Activated CD4-positive, alpha-beta T cell treated with anti-CD3 and anti-CD28 coated beads, Interleukin-2, amount 50 U/mL, for 1 hour (primary cell): ENCODE data around the gene MED12.

Experiments
- DNase-seq: peaks from one replicate; pipeline ENCODE4 v3.0.0-alpha.2; 2020

Gene MED12

GRCh38 chrX:71107762-71108360 lies 10.5 kb upstream of the MED12 start:
- DNase-seq = peak; percentile 34

DNA sequence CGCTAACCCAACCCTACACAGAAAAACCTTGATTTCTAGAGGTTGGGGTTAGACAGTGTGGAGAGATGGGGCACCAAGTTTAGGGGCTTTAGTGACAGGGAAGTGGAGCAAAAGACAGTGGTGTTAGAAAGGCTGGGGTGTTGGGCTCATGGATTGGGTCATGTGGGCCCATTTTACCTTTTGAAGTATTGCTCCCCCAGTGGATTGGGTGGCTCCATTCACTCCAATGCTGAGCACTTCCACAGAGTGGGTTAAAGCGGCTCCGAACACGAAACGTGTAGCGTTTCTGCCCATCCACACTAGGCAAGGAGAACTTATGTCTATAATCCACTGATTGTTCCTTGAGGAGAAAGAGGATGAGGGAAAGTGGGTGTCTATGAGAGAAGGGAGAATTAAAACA lies 9.3 kb upstream of the MED12 start:
- DNase-seq = no peak

DNA sequence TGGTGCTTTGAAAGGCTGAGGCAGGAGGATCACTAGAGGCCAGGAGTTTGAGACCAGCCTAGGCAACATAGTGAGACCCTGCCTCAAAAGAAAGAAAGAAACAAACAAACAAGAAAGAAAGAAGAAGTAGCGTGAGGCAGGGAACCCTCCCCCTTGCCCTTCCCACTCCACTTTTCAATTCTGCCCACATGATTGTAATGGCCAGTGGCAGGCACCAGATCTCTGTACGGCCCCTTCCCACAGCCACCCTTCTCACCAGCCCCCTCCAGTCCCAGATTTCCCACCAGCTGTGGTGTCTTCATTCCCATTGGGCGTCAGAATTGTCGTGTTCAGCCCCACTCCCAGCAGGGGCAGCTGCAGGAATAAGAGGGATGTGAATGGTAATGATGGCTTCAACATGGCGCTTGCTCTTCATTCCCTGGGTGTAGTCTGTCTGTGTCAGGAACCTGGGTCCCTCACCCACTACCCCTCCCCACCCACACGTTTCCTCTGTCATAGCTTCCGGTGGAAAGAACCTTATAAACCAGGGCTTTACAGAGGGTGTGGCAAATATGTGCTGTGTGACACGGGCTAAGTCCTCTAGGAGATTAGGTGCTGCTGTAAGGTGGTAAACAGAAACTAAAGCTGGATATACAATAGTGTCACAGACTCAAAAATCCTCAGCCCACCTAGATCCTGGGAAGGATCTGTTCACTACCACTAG lies 7.1 kb upstream of the MED12 start, which contains the start of gene IL2RG:
Gene IL2RG, minus strand, starts transcription at position 437 of the 703 bp plus-strand sequence. Its CDS starts 38 bp downstream, at position 399.
- peak; percentile 69 for DNase-seq

GRCh38 chrX:71111921-71112431 lies 6.4 kb upstream of the MED12 start:
- peak; percentile 33 for DNase-seq

DNA sequence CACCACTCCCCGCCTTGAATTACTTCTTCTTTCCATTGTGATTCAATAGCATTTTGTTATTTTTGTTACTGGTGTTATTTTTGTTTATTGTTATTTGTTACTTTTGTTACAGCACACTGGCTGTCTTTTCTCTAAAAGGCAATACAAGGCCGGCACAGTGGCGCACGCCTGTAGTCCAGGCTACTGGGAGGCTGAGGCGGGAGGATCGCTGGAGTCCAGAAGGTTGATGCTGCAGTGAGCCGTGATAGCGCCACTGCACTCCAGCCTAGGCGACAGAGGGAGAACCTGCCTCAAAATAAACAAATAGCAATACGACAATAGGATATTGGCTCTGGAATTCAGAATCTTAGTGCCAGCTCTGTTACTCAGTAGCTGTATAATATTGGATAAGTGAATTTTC lies 1.0 kb upstream of the MED12 start:
- DNase-seq = no peak

DNA sequence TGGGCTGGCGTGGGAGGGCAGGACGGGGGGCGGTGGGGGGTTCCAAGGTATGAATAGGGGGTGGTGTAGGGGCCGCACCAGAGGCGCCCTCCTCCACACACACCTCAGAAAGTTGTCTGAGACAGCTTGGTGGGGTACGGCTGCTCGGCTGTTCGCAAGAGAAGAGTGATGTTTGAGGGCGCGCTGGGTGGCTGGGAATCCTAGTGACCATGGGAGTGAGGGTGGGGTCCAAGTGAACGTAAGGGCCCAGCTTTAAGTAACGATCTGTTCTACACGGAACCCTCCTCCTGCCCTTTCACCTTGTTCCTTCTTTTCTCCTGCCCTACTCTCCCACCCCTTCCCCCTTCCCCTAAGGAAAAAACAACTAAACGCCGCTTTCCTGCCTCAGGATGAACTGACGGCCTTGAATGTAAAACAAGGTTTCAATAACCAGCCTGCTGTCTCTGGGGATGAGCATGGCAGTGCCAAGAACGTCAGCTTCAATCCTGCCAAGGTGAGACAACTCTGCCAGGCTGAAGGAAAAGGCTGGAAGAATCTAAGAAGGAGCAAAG lies 664 bp downstream of the MED12 start:
- no peak for DNase-seq

DNA sequence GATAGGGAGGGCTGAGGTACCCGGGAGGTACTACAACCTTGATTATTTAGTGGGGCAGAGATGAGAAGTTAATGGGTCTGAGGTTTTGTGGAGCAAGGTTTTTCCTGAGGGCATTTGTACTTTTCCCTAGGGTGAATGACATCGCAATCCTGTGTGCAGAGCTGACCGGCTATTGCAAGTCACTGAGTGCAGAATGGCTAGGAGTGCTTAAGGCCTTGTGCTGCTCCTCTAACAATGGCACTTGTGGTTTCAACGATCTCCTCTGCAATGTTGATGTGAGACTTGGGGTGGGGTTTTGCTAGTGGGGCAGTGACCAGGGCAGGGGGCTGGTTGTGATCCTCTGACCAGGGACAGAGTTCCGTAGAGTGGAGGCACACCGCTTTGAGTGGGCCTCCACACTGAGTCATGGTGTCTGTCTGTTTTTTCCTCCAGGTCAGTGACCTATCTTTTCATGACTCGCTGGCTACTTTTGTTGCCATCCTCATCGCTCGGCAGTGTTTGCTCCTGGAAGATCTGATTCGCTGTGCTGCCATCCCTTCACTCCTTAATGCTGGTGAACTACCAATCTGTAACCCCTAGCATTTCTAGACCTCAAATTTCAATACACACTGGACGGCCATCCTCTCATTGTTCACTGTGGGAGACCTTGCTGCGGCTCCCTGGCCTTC lies 9.9 kb downstream of the MED12 start:
- no peak for DNase-seq

- peak; percentile 77 for DNase-seq
Measured at GRCh38 chrX:71128915-71129765, 10.7 kb downstream of the MED12 start.

DNA sequence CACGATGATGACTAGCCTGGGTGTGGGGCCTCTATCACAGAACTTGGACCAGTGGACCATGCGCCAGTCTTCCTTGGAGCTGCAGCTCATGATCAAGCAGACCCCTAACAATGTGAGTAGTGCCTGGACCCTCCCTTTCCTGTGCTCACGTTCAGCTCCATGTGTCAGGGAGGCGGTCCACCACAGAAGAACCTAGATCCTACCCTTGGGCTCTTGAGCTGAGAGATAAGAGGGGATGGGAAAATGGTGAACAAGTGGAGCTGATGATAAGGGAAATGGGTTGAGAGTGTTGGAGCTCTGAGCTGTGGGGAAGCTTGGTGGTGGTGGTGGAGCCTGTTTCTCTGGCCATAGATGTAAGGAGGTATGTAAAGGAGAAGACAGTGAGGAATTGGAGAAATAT lies 13.1 kb downstream of the MED12 start:
- no peak for DNase-seq

- no peak for DNase-seq
Measured at GRCh38 chrX:71140440-71140839, 22.0 kb downstream of the MED12 start.

DNA sequence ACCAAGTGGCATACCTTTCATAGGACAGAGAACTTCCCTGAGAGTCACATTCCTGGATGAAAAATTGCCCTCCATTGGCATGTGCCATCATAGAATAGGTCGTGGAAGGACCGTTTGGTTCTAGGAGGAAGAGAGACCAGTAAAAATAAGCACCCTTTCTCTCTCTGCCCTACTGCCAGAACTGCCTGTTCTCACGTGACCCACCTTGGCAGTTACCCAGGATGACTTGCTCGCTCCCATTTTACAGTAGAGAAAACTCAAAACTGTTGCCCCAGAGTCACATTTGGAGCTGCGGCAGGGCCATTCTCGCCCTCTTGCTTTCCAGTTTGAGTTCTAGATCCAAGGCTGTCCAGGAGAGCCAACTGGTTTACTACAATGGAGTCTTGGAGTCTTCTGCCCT lies 25.1 kb downstream of the MED12 start:
- no peak for DNase-seq

GRCh38 chrX:71144651-71145050 lies 26.3 kb downstream of the MED12 start, which contains the start of gene NLGN3:
NLGN3 (plus strand) TSS chrX:71144841; CDS start chrX:71147750, 2,909 bp downstream.
- DNase-seq = no peak

- no peak for DNase-seq
Measured at GRCh38 chrX:71147496-71148277, 29.3 kb downstream of the MED12 start.

GRCh38 chrX:71148278-71148663 lies 29.9 kb downstream of the MED12 start:
- no peak for DNase-seq

DNA sequence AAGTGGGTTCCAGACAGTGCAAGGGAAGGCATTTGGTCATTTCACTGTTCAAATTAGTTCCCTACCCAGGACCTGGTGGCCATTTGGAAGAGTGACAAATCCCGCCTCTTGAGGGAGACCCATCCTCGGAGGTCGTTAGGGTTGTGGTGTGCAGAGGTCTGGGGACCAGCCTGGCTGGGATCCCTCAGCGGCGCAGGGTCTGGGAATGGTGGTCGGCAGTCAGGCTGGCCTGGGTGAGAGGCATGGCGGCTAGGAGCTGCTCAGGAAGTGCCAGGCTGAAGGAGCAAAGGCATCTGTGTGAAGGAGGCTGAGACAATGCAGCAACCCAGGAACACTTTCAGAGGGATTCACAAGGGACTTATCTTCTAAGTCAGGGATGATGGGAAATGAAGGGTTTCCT lies 33.0 kb downstream of the MED12 start:
- no peak for DNase-seq

- no peak for DNase-seq
Measured at GRCh38 chrX:71154196-71154595, 35.8 kb downstream of the MED12 start.

DNA sequence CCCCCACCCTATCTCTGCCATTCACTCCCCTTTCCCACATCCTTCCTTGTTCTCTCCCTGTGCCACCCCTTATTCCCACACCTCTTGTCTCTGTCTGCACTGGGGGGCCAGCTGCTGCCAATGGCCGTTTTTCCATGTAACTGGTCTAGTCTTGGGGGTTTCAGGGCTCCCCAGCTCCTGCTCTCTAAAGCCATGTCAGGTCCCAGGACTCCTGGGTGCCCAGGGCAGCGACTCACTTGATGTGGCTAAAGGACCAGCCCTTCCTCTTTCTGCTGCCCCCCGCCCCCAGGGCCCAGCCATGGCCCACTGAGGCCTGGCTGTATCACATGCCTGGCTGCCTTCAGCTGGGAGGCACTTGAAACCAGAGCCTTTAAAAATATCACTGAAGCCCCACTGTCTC lies 36.2 kb downstream of the MED12 start:
- no peak for DNase-seq

DNA sequence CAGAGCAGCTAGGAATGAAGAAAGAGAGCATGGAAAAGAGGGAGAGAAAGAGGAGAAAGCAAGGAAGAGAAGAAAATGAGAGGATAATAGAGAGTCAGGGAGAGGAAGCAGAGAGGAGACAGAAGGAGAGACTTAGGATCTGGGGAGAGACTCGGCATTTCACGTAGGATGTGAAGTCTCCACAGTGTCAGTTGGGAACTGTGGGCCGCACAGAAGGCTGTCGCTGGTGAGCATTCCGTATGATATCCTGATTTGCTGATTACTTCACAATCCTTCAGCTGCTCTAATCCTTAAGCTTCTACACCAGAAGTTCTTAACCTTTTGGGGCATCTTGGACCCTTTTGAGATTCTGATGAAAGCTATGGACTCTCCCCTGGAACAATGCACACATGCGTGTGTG lies 40.2 kb downstream of the MED12 start:
- no peak for DNase-seq

DNA sequence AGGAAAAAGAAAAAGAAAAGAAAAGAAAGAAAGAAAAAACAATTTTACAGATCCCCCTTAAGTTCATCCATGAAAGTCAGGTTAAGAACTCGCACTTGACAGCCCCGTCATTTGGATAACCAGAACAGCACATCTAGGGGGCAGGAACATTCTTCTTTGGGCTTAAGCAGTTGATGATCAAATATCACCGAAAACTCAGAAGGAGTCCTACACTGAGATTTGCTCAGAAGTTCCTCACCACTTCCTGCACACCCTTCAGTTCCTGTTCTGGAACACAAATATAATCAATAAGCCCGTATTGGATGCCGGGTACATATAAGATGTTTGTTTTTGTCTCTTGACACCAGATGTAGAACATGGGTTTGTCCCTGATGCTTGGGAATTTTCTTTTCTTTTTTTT lies 40.9 kb downstream of the MED12 start:
- DNase-seq = no peak

DNA sequence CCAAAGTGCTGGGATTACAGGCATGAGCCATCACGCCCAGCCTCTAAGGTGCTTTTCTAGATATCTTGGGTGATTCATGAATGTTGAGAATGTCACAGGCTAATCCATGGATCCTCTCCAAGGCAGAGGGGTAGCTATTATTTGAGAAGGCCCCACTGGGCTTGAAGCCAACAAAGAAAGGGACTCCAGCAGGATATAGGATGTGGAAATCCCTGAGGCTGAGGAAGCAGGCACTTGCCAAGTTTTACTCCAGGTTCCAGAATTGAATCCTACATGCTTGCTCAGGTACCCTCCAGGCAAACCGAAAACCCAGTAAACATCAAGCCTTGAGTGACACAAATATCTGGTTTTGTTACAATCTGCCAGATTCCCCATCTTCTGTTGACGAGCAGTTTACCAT lies 42.1 kb downstream of the MED12 start:
- no peak for DNase-seq

DNA sequence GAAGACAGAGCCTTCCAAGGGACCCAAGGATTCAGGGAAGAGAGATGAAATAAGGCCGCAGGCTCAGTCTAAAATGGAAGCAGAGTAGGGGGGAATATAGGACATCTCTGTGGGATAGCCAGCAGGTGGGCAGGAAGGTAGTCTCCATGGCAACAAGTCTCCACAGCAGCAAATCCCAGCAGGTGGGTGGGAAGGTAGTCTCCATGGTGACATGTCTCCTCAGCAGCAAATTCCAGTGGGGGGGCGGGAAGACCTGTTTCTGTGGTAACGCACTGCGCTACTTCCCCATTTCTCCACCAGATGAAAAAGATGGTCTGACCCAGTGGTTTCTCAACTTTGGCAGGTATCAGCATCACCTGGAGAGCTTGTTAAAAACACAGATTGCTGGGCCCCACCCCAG lies 44.6 kb downstream of the MED12 start:
- DNase-seq = no peak

GRCh38 chrX:71164071-71164470 lies 45.7 kb downstream of the MED12 start:
- DNase-seq = no peak
